ENCODE results near the gene SSX2IP. TPM values are rescaled to one million over a fixed set of nuclear protein-coding genes. Genes with fewer than 3 reads are reported as not detected.
A peak's percentile ranks its signal among the peaks of the same experiment; 100 is the strongest.

Gene SSX2IP
- total and polyA plus RNA-seq, 4 donors = 2.7 to 11.9 (median 8.5) TPM

GRCh38 chr1:84702143-84702542 is 11.9 kb upstream of the SSX2IP start:
- no peaks in the 10 kb centered on the region for H3K9me3 ChIP-seq (ENCODE audit: control insufficient read depth, low read length)
- H3K4me3 ChIP-seq (ENCODE audit: low read length in 2 of 2) = no peak overlapping the region
- H3K36me3 ChIP-seq (ENCODE audit: control insufficient read depth in 1 of 2, insufficient read depth in 2 of 2, low read length in 1 of 2) = no peaks in the 10 kb centered on the region
- no peak overlapping the region for H3K27ac ChIP-seq (ENCODE audit: low read depth in 1 of 2, low read length in 2 of 2)
- H3K4me1 ChIP-seq (ENCODE audit: control insufficient read depth in 1 of 2, insufficient read depth in 2 of 2, low read length in 2 of 2) = peaks cover 0 to 9% of the 10 kb centered on the region in 2 donors
- intact Hi-C loops (cut with DNase I) = no loop called here
- ATAC-seq (ENCODE audit: low FRiP score) (no peak), DNase-seq (no peak)
- WGBS, 2 donors = 74 to 75% methylated on average over 1 of the region's 1 CpG
- no peaks in the 10 kb centered on the region for H3K27me3 ChIP-seq (ENCODE audit: control insufficient read depth in 1 of 2, insufficient read depth in 2 of 2, low read length in 1 of 2)

DNA sequence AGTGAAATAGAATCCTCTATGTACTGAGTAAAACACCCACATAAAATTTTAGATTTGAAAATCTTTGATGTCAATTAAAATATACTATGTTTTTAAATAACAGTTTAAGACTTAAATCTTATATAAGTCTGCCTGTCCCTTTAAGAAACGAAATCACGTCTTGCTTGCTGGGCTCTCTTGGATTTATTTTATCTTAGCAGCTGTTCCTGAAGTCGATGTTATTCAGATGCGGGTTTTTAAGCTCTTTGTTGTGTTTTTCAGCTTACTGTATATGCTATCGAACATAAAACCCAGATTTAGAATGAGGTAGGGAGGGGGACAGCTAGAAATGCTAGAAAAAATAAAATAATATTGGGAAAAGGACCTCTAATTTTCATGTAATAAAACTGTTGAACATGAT is 11.1 kb upstream of the SSX2IP start:
- intact Hi-C loops (cut with DNase I) = no loop called here
- H3K9me3 ChIP-seq (ENCODE audit: control insufficient read depth, low read length) = no peaks in the 10 kb centered on the region
- DNase-seq = no peak
- 1 to 5% methylated on average over 5 of the region's 5 CpGs for WGBS, 2 donors
- H3K27ac ChIP-seq (ENCODE audit: low read depth in 1 of 2, low read length in 2 of 2) = peak overlapping the region in 1 of 2 donors; percentile 43
- peaks cover 0 to 12% of the 10 kb centered on the region in 2 donors for H3K4me1 ChIP-seq (ENCODE audit: control insufficient read depth in 1 of 2, insufficient read depth in 2 of 2, low read length in 2 of 2)
- peak overlapping the region; percentile 34 to 36 for H3K4me3 ChIP-seq (ENCODE audit: low read length in 2 of 2)
- no peak for ATAC-seq (ENCODE audit: low FRiP score)
- no peaks in the 10 kb centered on the region for H3K27me3 ChIP-seq (ENCODE audit: control insufficient read depth in 1 of 2, insufficient read depth in 2 of 2, low read length in 1 of 2)
- H3K36me3 ChIP-seq (ENCODE audit: control insufficient read depth in 1 of 2, insufficient read depth in 2 of 2, low read length in 1 of 2) = no peaks in the 10 kb centered on the region

DNA sequence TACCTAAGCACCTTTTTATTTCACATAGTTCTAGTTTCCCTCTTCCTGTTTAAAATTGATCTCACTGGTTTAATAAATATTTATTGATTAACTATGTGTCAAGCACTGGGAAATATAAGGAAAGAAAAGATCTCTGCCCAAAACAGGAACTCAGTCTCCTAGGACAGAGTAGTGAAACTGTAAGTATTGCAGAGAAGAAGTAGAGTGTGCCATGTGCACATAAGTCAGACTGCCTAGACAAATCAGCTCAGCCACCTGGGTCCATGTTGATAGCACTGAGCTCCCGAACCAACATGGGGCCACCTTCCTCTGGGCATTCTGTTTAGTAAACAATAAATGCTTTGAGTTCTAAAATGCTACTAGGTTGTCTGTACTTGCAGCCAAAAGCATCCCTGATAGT is 9.8 kb upstream of the SSX2IP start:
- H3K9me3 ChIP-seq (ENCODE audit: control insufficient read depth, low read length) = no peaks in the 10 kb centered on the region
- no peak for ATAC-seq (ENCODE audit: low FRiP score)
- H3K4me1 ChIP-seq (ENCODE audit: control insufficient read depth in 1 of 2, insufficient read depth in 2 of 2, low read length in 2 of 2) = peaks cover 0 to 12% of the 10 kb centered on the region in 2 donors

DNA sequence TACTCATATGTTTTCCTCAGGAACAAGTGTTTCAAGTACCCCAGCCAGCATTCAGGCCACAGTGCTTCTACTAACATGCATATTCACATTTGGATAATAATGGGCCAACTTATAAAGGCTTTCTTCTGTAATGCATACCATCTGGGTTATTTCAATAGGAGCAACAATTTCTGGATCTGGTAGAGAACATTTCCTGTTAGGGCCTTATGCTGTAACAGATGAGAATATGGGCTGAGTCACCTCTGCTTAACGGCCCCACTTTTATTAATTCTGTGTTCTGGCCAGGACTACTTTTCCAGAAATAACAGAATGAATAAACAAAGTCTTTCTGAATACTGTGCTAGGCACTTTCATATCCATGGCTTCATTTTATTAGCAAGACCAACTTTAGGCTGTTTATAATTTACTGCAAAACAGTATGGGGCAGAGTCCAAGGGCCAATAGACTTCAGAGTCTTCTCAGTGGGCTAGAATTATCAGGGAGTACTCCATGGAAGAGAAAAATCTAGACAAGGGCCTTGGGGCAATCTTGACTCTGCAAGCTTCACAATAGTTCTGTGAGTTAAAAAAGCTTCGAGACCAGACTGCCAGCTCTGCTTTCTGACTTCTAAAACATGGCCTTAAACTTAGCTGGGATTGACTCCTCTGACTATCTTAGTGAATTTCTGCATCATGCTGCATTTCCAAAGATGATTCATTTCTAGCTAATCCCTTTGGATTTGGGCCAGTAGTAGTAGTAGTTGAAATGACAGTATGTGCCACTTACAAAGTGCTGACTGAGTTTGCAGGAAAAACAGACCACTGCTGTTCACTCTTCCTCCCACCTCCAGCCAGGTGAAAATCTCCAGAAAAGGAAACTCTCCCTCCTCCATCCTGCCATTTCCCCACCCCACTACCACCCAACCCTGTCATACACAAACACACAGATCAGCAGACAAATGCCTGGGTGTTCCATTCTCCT is 8.2 kb upstream of the SSX2IP start:
- DNase-seq = no peak
- Histone ChIP-seq H3K4me1 (ENCODE audit: control insufficient read depth in 1 of 2, insufficient read depth in 2 of 2, low read length in 2 of 2) (peaks cover 0 to 12% of the 10 kb centered on the region in 2 donors), H3K27ac (ENCODE audit: low read depth in 1 of 2, low read length in 2 of 2) (peak overlapping the region; percentile 39 to 94), H3K36me3 (ENCODE audit: control insufficient read depth in 1 of 2, insufficient read depth in 2 of 2, low read length in 1 of 2) (no peaks in the 10 kb centered on the region), H3K9me3 (ENCODE audit: control insufficient read depth, low read length) (no peaks in the 10 kb centered on the region), H3K4me3 (ENCODE audit: low read length in 2 of 2) (no peak overlapping the region), H3K27me3 (ENCODE audit: control insufficient read depth in 1 of 2, insufficient read depth in 2 of 2, low read length in 1 of 2) (no peaks in the 10 kb centered on the region)
- peak; percentile 88 for ATAC-seq (ENCODE audit: low FRiP score)
- WGBS, 2 donors = 0 to 2% methylated on average over 2 of the region's 2 CpGs
- intact Hi-C loops (cut with DNase I) = no loop called here

More for the DNA sequence above, 9.8 kb upstream of the SSX2IP start:
- Histone ChIP-seq H3K27ac (ENCODE audit: low read depth in 1 of 2, low read length in 2 of 2) (peak overlapping the region in 1 of 2 donors; percentile 8), H3K36me3 (ENCODE audit: control insufficient read depth in 1 of 2, insufficient read depth in 2 of 2, low read length in 1 of 2) (no peaks in the 10 kb centered on the region), H3K4me3 (ENCODE audit: low read length in 2 of 2) (no peak overlapping the region), H3K27me3 (ENCODE audit: control insufficient read depth in 1 of 2, insufficient read depth in 2 of 2, low read length in 1 of 2) (no peaks in the 10 kb centered on the region)
- WGBS, 2 donors = 85 to 86% methylated on average over 1 of the region's 1 CpG
- intact Hi-C loops (cut with DNase I) = no loop called here
- no peak for DNase-seq

- intact Hi-C loops (cut with DNase I) = loop anchor here in 1 of 2 donors (5.0 kb wide), 1 partner anchor 44 kb away; no protein-coding TSS in a partner anchor
- 98 to 100% methylated on average over 1 of the region's 1 CpG for WGBS, 2 donors
Measured at GRCh38 chr1:84693785-84694184, 3.5 kb upstream of the SSX2IP start.

GRCh38 chr1:84693005-84693404 is 2.7 kb upstream of the SSX2IP start:
- DNase-seq (no peak), ATAC-seq (ENCODE audit: low FRiP score) (no peak)
- Histone ChIP-seq H3K4me1 (ENCODE audit: control insufficient read depth in 1 of 2, insufficient read depth in 2 of 2, low read length in 2 of 2) (peaks cover 0 to 9% of the 10 kb centered on the region in 2 donors), H3K27me3 (ENCODE audit: control insufficient read depth in 1 of 2, insufficient read depth in 2 of 2, low read length in 1 of 2) (no peaks in the 10 kb centered on the region), H3K36me3 (ENCODE audit: control insufficient read depth in 1 of 2, insufficient read depth in 2 of 2, low read length in 1 of 2) (no peaks in the 10 kb centered on the region), H3K27ac (ENCODE audit: low read depth in 1 of 2, low read length in 2 of 2) (no peak overlapping the region), H3K4me3 (ENCODE audit: low read length in 2 of 2) (no peak overlapping the region), H3K9me3 (ENCODE audit: control insufficient read depth, low read length) (no peaks in the 10 kb centered on the region)
- intact Hi-C loops (cut with DNase I) = loop anchor here in 1 of 2 donors (5.0 kb wide), 1 partner anchor 44 kb away; no protein-coding TSS in a partner anchor
- 92 to 94% methylated on average over 2 of the region's 2 CpGs for WGBS, 2 donors

More at GRCh38 chr1:84693785-84694184, 3.5 kb upstream of the SSX2IP start:
- H3K4me1 ChIP-seq (ENCODE audit: control insufficient read depth in 1 of 2, insufficient read depth in 2 of 2, low read length in 2 of 2) = peaks cover 0 to 9% of the 10 kb centered on the region in 2 donors
- H3K9me3 ChIP-seq (ENCODE audit: control insufficient read depth, low read length) = no peaks in the 10 kb centered on the region
- H3K36me3 ChIP-seq (ENCODE audit: control insufficient read depth in 1 of 2, insufficient read depth in 2 of 2, low read length in 1 of 2) = no peaks in the 10 kb centered on the region
- no peak overlapping the region for H3K4me3 ChIP-seq (ENCODE audit: low read length in 2 of 2)
- no peaks in the 10 kb centered on the region for H3K27me3 ChIP-seq (ENCODE audit: control insufficient read depth in 1 of 2, insufficient read depth in 2 of 2, low read length in 1 of 2)
- ATAC-seq (ENCODE audit: low FRiP score) = no peak
- DNase-seq = no peak
- no peak overlapping the region for H3K27ac ChIP-seq (ENCODE audit: low read depth in 1 of 2, low read length in 2 of 2)

DNA sequence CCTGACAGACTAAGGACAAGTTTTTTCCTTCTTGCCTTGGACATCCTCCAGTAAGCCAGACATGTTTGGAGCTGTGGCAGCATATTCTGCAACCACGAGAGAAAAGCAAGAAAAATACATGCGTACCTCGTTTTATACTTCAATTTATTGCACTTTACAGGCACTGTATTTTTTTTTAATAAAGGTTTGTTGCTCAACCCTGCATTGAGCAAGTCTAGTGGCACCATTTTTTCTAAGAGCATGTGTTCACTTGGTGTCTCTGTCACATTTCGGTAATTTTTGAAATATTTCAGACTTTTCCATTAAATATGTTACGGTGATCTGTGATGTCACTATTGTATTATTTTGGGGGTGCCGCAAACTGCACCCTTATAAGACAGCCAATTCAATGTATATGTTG is 2.1 kb upstream of the SSX2IP start:
- Histone ChIP-seq H3K27me3 (ENCODE audit: control insufficient read depth in 1 of 2, insufficient read depth in 2 of 2, low read length in 1 of 2) (no peaks in the 10 kb centered on the region), H3K9me3 (ENCODE audit: control insufficient read depth, low read length) (no peaks in the 10 kb centered on the region), H3K27ac (ENCODE audit: low read depth in 1 of 2, low read length in 2 of 2) (no peak overlapping the region), H3K4me3 (ENCODE audit: low read length in 2 of 2) (no peak overlapping the region), H3K4me1 (ENCODE audit: control insufficient read depth in 1 of 2, insufficient read depth in 2 of 2, low read length in 2 of 2) (peaks cover 0 to 6% of the 10 kb centered on the region in 2 donors), H3K36me3 (ENCODE audit: control insufficient read depth in 1 of 2, insufficient read depth in 2 of 2, low read length in 1 of 2) (no peaks in the 10 kb centered on the region)
- no peak for ATAC-seq (ENCODE audit: low FRiP score)
- 90 to 92% methylated on average over 6 of the region's 6 CpGs for WGBS, 2 donors
- intact Hi-C loops (cut with DNase I) = loop anchor here in 1 of 2 donors (5.0 kb wide), 1 partner anchor 45 kb away; no protein-coding TSS in a partner anchor
- DNase-seq = no peak

DNA sequence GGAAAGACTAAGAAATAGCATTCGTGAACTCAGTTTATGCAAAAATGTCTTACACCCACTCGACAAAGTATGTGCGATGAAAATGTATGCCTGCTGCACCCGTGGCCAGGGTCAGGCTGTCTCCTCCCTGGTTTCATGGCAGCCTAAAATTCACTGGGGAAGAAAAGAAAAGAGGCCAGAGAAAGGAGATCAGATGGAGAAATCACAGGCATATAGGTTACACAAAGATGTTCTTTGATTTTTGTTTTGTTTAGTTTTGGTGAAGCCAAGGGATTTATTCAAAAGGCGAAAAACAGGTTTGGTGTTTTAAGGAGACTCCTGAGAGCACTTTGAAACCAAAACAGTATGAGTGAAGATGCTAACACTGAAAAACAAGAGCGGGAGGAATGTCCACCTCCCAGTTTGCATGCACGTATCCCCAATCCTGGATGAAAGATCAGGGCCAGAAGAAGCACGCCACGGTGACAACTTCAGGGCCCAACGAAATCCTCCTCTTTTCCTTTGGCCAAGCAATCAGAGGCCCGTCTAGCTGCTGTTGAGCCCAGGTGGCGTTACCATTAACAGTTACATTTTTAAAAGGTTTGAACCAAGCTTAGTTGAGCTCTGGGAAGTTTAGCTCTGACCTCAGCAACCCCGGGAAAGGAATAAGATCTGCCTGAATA is 992 bp upstream of the SSX2IP start:
- intact Hi-C loops (cut with DNase I) = loop anchor here in 1 of 2 donors (5.0 kb wide), 1 partner anchor 46 kb away; no protein-coding TSS in a partner anchor
- Histone ChIP-seq H3K36me3 (ENCODE audit: control insufficient read depth in 1 of 2, insufficient read depth in 2 of 2, low read length in 1 of 2) (no peaks in the 10 kb centered on the region), H3K4me3 (ENCODE audit: low read length in 2 of 2) (peak overlapping the region; percentile 65 to 81), H3K9me3 (ENCODE audit: control insufficient read depth, low read length) (no peaks in the 10 kb centered on the region), H3K4me1 (ENCODE audit: control insufficient read depth in 1 of 2, insufficient read depth in 2 of 2, low read length in 2 of 2) (no peaks in the 10 kb centered on the region), H3K27ac (ENCODE audit: low read depth in 1 of 2, low read length in 2 of 2) (no peak overlapping the region), H3K27me3 (ENCODE audit: control insufficient read depth in 1 of 2, insufficient read depth in 2 of 2, low read length in 1 of 2) (no peaks in the 10 kb centered on the region)
- 60 to 61% methylated on average over 13 of the region's 13 CpGs for WGBS, 2 donors
- no peak for DNase-seq
- ATAC-seq (ENCODE audit: low FRiP score) = no peak

All from aorta (tissue), 5 donors.